GM12878 (cell line): ENCODE measurements around the gene C9orf57. TPM values are rescaled to one million over a fixed set of nuclear protein-coding genes. Genes with fewer than 3 reads are reported as not detected.

Experiments used
- ATAC-seq: fragments of 200-7000 bp; cut with Tn5 transposase; 3 replicates; pipeline ENCODE4 v1.9.1; 2020; ENCODE audit warnings: mild to moderate bottlenecking, moderate library complexity
- BruUV-seq: library from RNA; stranded (reverse); fragments of 400-500 nt; replicated peaks from 2 replicates; lab custom pipeline; 2021; lab: Mats Ljungman, UMichigan
- CTCF ChIA-PET: fragments of 300-600 bp; sonication (Branson Sonifier 250); formaldehyde crosslinking; extraction: SDS; loops from one replicate; lab custom pipeline; 2021; ENCODE audit warnings: inconsistent platforms; lab: Yijun Ruan, JAX
- POLR2A ChIA-PET: fragments of 350-600 bp; formaldehyde crosslinking; extraction: SDS; loops from one replicate; lab custom pipeline; 2021; ENCODE audit warnings: inconsistent platforms; lab: Charles Lee
- RAD21 ChIA-PET: fragments of 300-600 bp; sonication (Branson Sonifier 250); formaldehyde crosslinking; loops from one replicate; lab custom pipeline; 2023; ENCODE audit warnings: antibody characterized with exemption; ENCODE audit not compliant: unreplicated experiment; lab: Charles Lee
- SMC1A ChIA-PET: fragments of 300-600 bp; sonication (Branson Sonifier 250); formaldehyde crosslinking; loops from one replicate; lab custom pipeline; 2023; ENCODE audit not compliant: unreplicated experiment, uncharacterized antibody; lab: Charles Lee
- DNase-seq: peaks from one replicate; pipeline ENCODE4 v3.0.0-alpha.2; 2011; ENCODE audit warnings: low read depth, low spot score
- FAIRE-seq: peaks from 3 replicates; lab custom pipeline; 2011; peaks lifted over from hg19 to GRCh38; lab: Jason Lieb, UNC
- H2AFZ ChIP-seq: 2 replicates; pipeline ENCODE4 v1.6.0; 2011; ENCODE audit warnings: low read depth, low read length, control low read depth; ENCODE audit not compliant: control insufficient read depth
- H3K27ac ChIP-seq: 2 replicates; pipeline ENCODE4 v1.5.1; 2011; ENCODE audit warnings: control low read depth; ENCODE audit not compliant: control insufficient read depth, insufficient read depth
- H3K27me3 ChIP-seq, 2 experiments: replicated peaks in 1 of 2; 2 replicates each; pipeline versions ENCODE4 v1.6.0 to v1.6.1; 2011; ENCODE audit warnings: low read length in 1 of 2; ENCODE audit not compliant: control insufficient read depth in 2 of 2, insufficient read depth in 2 of 2
- H3K36me3 ChIP-seq, 2 experiments: 2 replicates each; pipeline ENCODE4 v1.5.1; 2011; ENCODE audit warnings: low read length in 1 of 2; ENCODE audit not compliant: control insufficient read depth in 2 of 2, insufficient read depth in 2 of 2
- H3K4me1 ChIP-seq: 2 replicates; pipeline ENCODE4 v1.6.1; 2011; ENCODE audit warnings: mild to moderate bottlenecking, low read length, moderate library complexity, mixed read lengths; ENCODE audit not compliant: control insufficient read depth, insufficient read depth
- H3K4me2 ChIP-seq: 2 replicates; pipeline ENCODE4 v1.6.0; 2011; ENCODE audit warnings: control low read depth; ENCODE audit not compliant: control insufficient read depth, insufficient read depth
- H3K4me3 ChIP-seq: fragments of 200-600 bp; sonication (generic); 2 replicates; pipeline ENCODE4 v1.5.1; 2016
- H3K79me2 ChIP-seq: 2 replicates; pipeline ENCODE4 v1.6.0; 2011; ENCODE audit warnings: low read length; ENCODE audit not compliant: control insufficient read depth, insufficient read depth
- H3K9ac ChIP-seq: 2 replicates; pipeline ENCODE4 v1.8.0; 2011; ENCODE audit warnings: low read length, control low read depth, mixed read lengths; ENCODE audit not compliant: control insufficient read depth, insufficient read depth
- H3K9me3 ChIP-seq: replicated peaks from 3 replicates; pipeline ENCODE4 v1.5.1; 2011; ENCODE audit warnings: mild to moderate bottlenecking, low read length; ENCODE audit not compliant: control insufficient read depth, insufficient read depth
- H4K20me1 ChIP-seq: 2 replicates; pipeline ENCODE4 v1.6.0; 2011; ENCODE audit not compliant: control insufficient read depth, insufficient read depth
- ATF7 ChIP-seq: fragments of 450-650 bp; IDR thresholded peaks from 2 replicates; pipeline ENCODE4 v1.6.1; 2016; ENCODE audit warnings: low read depth, mild to moderate bottlenecking
- BHLHE40 ChIP-seq, 2 experiments: fragments of 450-650 bp in 1 of 2; IDR thresholded peaks; 2 replicates each; pipeline ENCODE4 v1.6.1; 2011 to 2017; ENCODE audit warnings: low read depth in 2 of 2, borderline replicate concordance in 1 of 2, improper control_type of control experiment in 1 of 2, low read length in 1 of 2, mild to moderate bottlenecking in 1 of 2
- MLLT1 ChIP-seq: fragments of 450-650 bp; IDR thresholded peaks from 2 replicates; pipeline ENCODE4 v1.6.1; 2016; ENCODE audit warnings: mild to moderate bottlenecking
- TAF1 ChIP-seq: IDR thresholded peaks from 2 replicates; pipeline ENCODE4 v1.6.1; 2011; ENCODE audit warnings: mild to moderate bottlenecking, low read depth, low read length, borderline replicate concordance
- ZNF384 ChIP-seq: IDR thresholded peaks from 2 replicates; pipeline ENCODE4 v1.6.1; 2012; ENCODE audit warnings: low read depth, mild to moderate bottlenecking, low read length, improper control_type of control experiment, borderline replicate concordance
- WGBS: methylation state at CpG from one replicate; pipeline ENCODE4 v1.1.6; 2016; ENCODE audit warnings: low lambda C conversion rate; ENCODE audit not compliant: insufficient replicate concordance, insufficient coverage; ENCODE audit errors: missing lambda C conversion rate; 5-methylcytosine and 5-hydroxymethylcytosine counted together
- in situ Hi-C: fragments of 300-500 bp; cut with MboI; formaldehyde crosslinking; loops from 9 replicates; pipeline ENCODE4 v1.14.3; 2018; ENCODE audit warnings: mixed read lengths
- intact Hi-C: fragments of 100-400 bp; cut with micrococcal nuclease; formaldehyde crosslinking; loops from one replicate; pipeline ENCODE4 v1.14.2; 2022; ENCODE audit not compliant: unreplicated experiment
- polyA plus RNA-seq, 11 experiments: library from polyadenylated mRNA; depleted of rRNA in 4 of 11; unstranded in 6 of 11; stranded (reverse) in 5 of 11; fragments of >200 nt; fragmentation: Nextera tagmentation in 4 of 11; fragmentation: Illumina TruSeq in 1 of 11; extraction: Ambion mirVana in 4 of 11; extraction: Trizol in 1 of 11; gene quantifications; 1 replicate in 1 of 11; 2 replicates in 10 of 11; pipeline versions ENCODE4 v1.2.1 to v1.2.3, GENCODE V29; 2011 to 2016; ENCODE audit warnings: inconsistent platforms in 2 of 11, missing spikeins in 2 of 11, low read depth in 1 of 11
- total RNA-seq, 4 experiments: library from RNA; depleted of rRNA in 3 of 4; stranded (reverse); fragments of >200 nt in 3 of 4; fragmentation: Illumina TruSeq in 1 of 4; extraction: Trizol in 1 of 4; gene quantifications; 2 replicates each; pipeline versions ENCODE4 v1.2.1 to v1.2.3, GENCODE V29; 2013 to 2021

C9orf57 gene
- total and polyA plus RNA-seq, 10 of the 15 experiments (the other 5 are each of a cell fraction or from before 2014, with no cell fraction given): 0.06 to 0.27 TPM; not detected in 8

DNA sequence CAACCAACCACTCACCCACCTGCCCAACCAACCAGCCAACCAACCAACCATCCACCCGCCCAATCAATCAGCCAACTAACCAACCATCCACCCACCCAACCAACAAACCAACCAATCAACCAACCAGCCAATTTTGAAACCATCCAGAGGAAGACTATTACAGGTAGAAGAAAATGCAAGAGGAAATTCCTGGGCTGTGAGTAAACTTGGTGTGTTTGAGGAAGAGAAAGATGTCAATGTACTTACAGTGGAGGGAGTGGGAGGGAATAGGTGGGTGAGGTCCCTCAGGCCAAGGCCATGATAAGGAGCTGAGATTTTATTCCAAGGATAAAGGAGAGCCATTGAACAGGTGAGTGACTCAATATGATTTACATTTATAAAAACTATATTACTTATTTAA lies 30.4 kb downstream of the C9orf57 start (continued):
- no peak for TF ChIP-seq BHLHE40 (IDR thresholded peaks at IDR 0.05; ENCODE audit: borderline replicate concordance in 1 of 2, low read depth in 2 of 2, low read length in 1 of 2)
- no peak for TF ChIP-seq ATF7
- TF ChIP-seq MLLT1: no peak

DNA sequence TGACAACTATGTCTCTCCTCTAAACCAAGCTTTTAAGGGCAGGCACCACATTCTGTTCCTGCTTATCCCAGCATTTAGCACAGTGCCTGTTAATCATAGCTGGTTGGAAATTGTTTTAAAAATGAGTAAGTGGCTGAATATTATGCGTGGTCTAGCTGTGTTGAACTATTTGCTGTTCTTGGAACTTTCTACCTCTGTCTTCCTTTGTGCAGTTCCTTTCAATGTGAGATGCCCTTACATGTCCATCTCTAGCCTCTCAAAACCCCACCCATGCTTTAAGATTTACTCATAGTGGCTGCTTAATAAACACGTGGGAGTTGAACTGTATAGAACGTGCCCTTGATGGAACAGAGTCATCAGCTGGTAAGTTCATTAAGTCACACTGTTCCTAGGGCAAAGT lies 34.5 kb downstream of the C9orf57 start:
- peak; percentile 46; the same call in 2 of the 3 replicates for ATAC-seq
- no peak for TF ChIP-seq ZNF384
- TF ChIP-seq TAF1: no peak
- Histone ChIP-seq H3K36me3 (no peaks in the 10 kb centered on the region), H3K4me3 (no peak overlapping the region), H3K79me2 (no peaks in the 10 kb centered on the region), H3K27me3 (no peaks in the 10 kb centered on the region), H3K9ac (no peak overlapping the region), H3K4me1 (no peaks in the 10 kb centered on the region), H3K27ac (no peak overlapping the region), H3K9me3 (no peaks in the 10 kb centered on the region), H3K4me2 (no peak overlapping the region), H2AFZ (no peak overlapping the region), H4K20me1 (no peaks in the 10 kb centered on the region)
- ChIA-PET RAD21 (interaction anchor here (1.0 to 4.5 kb wide), 11 partner anchors 49 to 1386 kb away, joined by 3 to 85 read pairs (median 6); no protein-coding TSS in a partner anchor), CTCF (interaction anchor here (0.7 to 7.6 kb wide), 31 partner anchors 9 to 741 kb away, joined by 3 to 213 read pairs (median 6); no protein-coding TSS in a partner anchor), POLR2A (interaction anchor here (0.6 kb wide), 1 partner anchor 201 kb away, joined by 4 read pairs; no protein-coding TSS in a partner anchor), SMC1A (interaction anchor here (0.8 to 7.1 kb wide), 15 partner anchors 13 to 670 kb away, joined by 3 to 93 read pairs (median 6); no protein-coding TSS in a partner anchor)
- FAIRE-seq: no peak
- intact Hi-C loops (loop anchor here (1.0 to 5.0 kb wide), 3 partner anchors 39 to 421 kb away; no protein-coding TSS in a partner anchor), in situ Hi-C loops (loop anchor here (5.0 kb wide), 1 partner anchor 219 kb away; no protein-coding TSS in a partner anchor)
- 25% methylated on average over 3 of the region's 3 CpGs for WGBS
- BruUV-seq: no TSS peak
- no peak for DNase-seq
